IMR-90 (cell line): ENCODE data around the gene SEPHS2. TPM values are rescaled to one million over a fixed set of nuclear protein-coding genes. Genes with fewer than 3 reads are reported as not detected.
A peak's percentile ranks its signal among the peaks of the same experiment; 100 is the strongest.

Experiments used
- ATAC-seq: fragments of 200-7000 bp; cut with Tn5 transposase; 2 replicates; pipeline ENCODE4 v1.9.1; 2020; ENCODE audit warnings: low read depth, mild to moderate bottlenecking, moderate library complexity
- BruUV-seq: library from RNA; stranded (reverse); fragments of 400-500 nt; replicated peaks from 2 replicates; lab custom pipeline; 2021; lab: Mats Ljungman, UMichigan
- CTCF ChIA-PET: fragments of 300-600 bp; formaldehyde crosslinking; extraction: SDS; loops from one replicate; lab custom pipeline; 2021; ENCODE audit warnings: antibody characterized with exemption; lab: Yijun Ruan, JAX
- POLR2A ChIA-PET: fragments of 300-600 bp; sonication (Branson Sonifier 250); formaldehyde crosslinking; loops from one replicate; lab custom pipeline; 2022; ENCODE audit warnings: antibody characterized with exemption; ENCODE audit not compliant: unreplicated experiment; lab: Charles Lee
- DNase-seq: peaks from one replicate; pipeline ENCODE4 v3.0.0; 2013
- H2AFZ ChIP-seq: replicated peaks from 2 replicates; pipeline ENCODE3; 2013; ENCODE audit warnings: low read length, mild to moderate bottlenecking; ENCODE audit not compliant: poor library complexity
- H2AK5ac ChIP-seq: 2 replicates; pipeline ENCODE4 v1.6.1; 2013; ENCODE audit warnings: low read depth, low read length, inconsistent platforms
- H2AK9ac ChIP-seq: replicated peaks from 2 replicates; pipeline ENCODE3; 2013; ENCODE audit warnings: mild to moderate bottlenecking, low read depth, low read length, moderate library complexity; ENCODE audit not compliant: poor library complexity
- H2BK120ac ChIP-seq: 2 replicates; pipeline ENCODE4 v1.6.1; 2013; ENCODE audit warnings: low read depth, low read length, inconsistent platforms
- H2BK15ac ChIP-seq: 3 replicates; pipeline ENCODE4 v1.6.1; 2013; ENCODE audit warnings: low read depth, low read length, inconsistent platforms
- H2BK20ac ChIP-seq: 2 replicates; pipeline ENCODE4 v1.6.1; 2013; ENCODE audit warnings: low read depth, mild to moderate bottlenecking, inconsistent platforms, low read length, moderate library complexity
- H2BK5ac ChIP-seq: 2 replicates; pipeline ENCODE4 v1.6.1; 2013; ENCODE audit warnings: mild to moderate bottlenecking, low read depth, low read length, inconsistent platforms; ENCODE audit not compliant: poor library complexity, severe bottlenecking
- H3K14ac ChIP-seq: replicated peaks from 2 replicates; pipeline ENCODE4 v1.6.1; 2013; ENCODE audit warnings: low read depth, low read length, inconsistent platforms
- H3K18ac ChIP-seq: 2 replicates; pipeline ENCODE4 v1.6.1; 2013; ENCODE audit warnings: low read depth, low read length, control low read depth
- H3K23ac ChIP-seq: 2 replicates; pipeline ENCODE4 v1.6.1; 2013; ENCODE audit warnings: low read depth, low read length, inconsistent platforms
- H3K27ac ChIP-seq: 2 replicates; pipeline ENCODE4 v1.5.1; 2013; ENCODE audit warnings: mild to moderate bottlenecking, control low read depth, low read length; ENCODE audit not compliant: insufficient read depth
- H3K27me3 ChIP-seq: 2 replicates; pipeline ENCODE4 v1.6.1; 2013; ENCODE audit warnings: low read length; ENCODE audit not compliant: control insufficient read depth, insufficient read depth
- H3K36me3 ChIP-seq: 2 replicates; pipeline ENCODE4 v1.6.1; 2013; ENCODE audit warnings: low read length, mixed read lengths; ENCODE audit not compliant: control insufficient read depth, insufficient read depth
- H3K4ac ChIP-seq: 2 replicates; pipeline ENCODE4 v1.6.1; 2013; ENCODE audit warnings: low read depth, low read length, inconsistent platforms
- H3K4me1 ChIP-seq: 2 replicates; pipeline ENCODE4 v1.6.1; 2013; ENCODE audit warnings: low read length, mixed read lengths; ENCODE audit not compliant: control insufficient read depth, insufficient read depth
- H3K4me2 ChIP-seq: 2 replicates; pipeline ENCODE4 v1.6.1; 2013; ENCODE audit warnings: low read depth, mild to moderate bottlenecking, control low read depth, low read length, moderate library complexity
- H3K4me3 ChIP-seq: 2 replicates; pipeline ENCODE4 v1.5.1; 2013; ENCODE audit warnings: low read depth, mild to moderate bottlenecking, control low read depth, low read length, moderate library complexity; ENCODE audit not compliant: insufficient read depth
- H3K56ac ChIP-seq: 2 replicates; pipeline ENCODE4 v1.6.1; 2013; ENCODE audit warnings: low read length, inconsistent platforms; ENCODE audit not compliant: insufficient read depth; ENCODE audit errors: extremely low read depth
- H3K79me1 ChIP-seq, 2 experiments: 2 replicates each; pipeline ENCODE4 v1.6.1; 2013; ENCODE audit warnings: low read length in 2 of 2, inconsistent platforms in 1 of 2, low read depth in 1 of 2
- H3K9ac ChIP-seq: 2 replicates; pipeline ENCODE4 v1.6.1; 2013; ENCODE audit warnings: low read depth, low read length, control low read depth
- H3K9me1 ChIP-seq: 2 replicates; pipeline ENCODE4 v1.6.1; 2013; ENCODE audit warnings: low read length, inconsistent platforms; ENCODE audit not compliant: insufficient read depth
- H3K9me3 ChIP-seq: 2 replicates; pipeline ENCODE4 v1.6.1; 2013; ENCODE audit warnings: low read length; ENCODE audit not compliant: control insufficient read depth, insufficient read depth
- H4K20me1 ChIP-seq: 2 replicates; pipeline ENCODE4 v1.6.1; 2013; ENCODE audit warnings: low read length, inconsistent platforms; ENCODE audit not compliant: insufficient read depth
- H4K5ac ChIP-seq: 2 replicates; pipeline ENCODE4 v1.6.1; 2013; ENCODE audit warnings: mild to moderate bottlenecking, low read depth, low read length, control low read depth
- H4K8ac ChIP-seq, 2 experiments: 2 replicates each; pipeline ENCODE4 v1.6.1; 2013; ENCODE audit warnings: low read depth in 2 of 2, low read length in 2 of 2, control low read depth in 1 of 2, inconsistent platforms in 1 of 2
- H4K91ac ChIP-seq: 2 replicates; pipeline ENCODE4 v1.6.1; 2013; ENCODE audit warnings: low read depth, low read length, inconsistent platforms; ENCODE audit not compliant: insufficient read depth
- BHLHE40 ChIP-seq: fragments of 150-350 bp; IDR thresholded peaks from 2 replicates; pipeline ENCODE4 v1.6.1; 2016; ENCODE audit warnings: mild to moderate bottlenecking, low read depth, low read length
- CEBPB ChIP-seq: IDR thresholded peaks from 2 replicates; pipeline ENCODE4 v1.6.1; 2012; ENCODE audit warnings: low read depth, low read length, improper control_type of control experiment
- CHD1 ChIP-seq: IDR thresholded peaks from 2 replicates; pipeline ENCODE4 v1.6.1; 2012; ENCODE audit warnings: low read depth, low read length, improper control_type of control experiment
- ELK1 ChIP-seq: fragments of 150-350 bp; IDR thresholded peaks from 2 replicates; pipeline ENCODE4 v1.6.1; 2016; ENCODE audit warnings: low read depth, mild to moderate bottlenecking, low read length, moderate library complexity, borderline replicate concordance
- FOS ChIP-seq: fragments of 150-350 bp; IDR thresholded peaks from 2 replicates; pipeline ENCODE4 v1.6.1; 2016; ENCODE audit warnings: low read depth, low read length
- MAFK ChIP-seq: IDR thresholded peaks from 2 replicates; pipeline ENCODE4 v1.6.1; 2012; ENCODE audit warnings: low read depth, low read length, improper control_type of control experiment
- MAZ ChIP-seq: IDR thresholded peaks from 2 replicates; pipeline ENCODE4 v1.6.1; 2012; ENCODE audit warnings: low read depth, mild to moderate bottlenecking, low read length, improper control_type of control experiment, moderate library complexity, borderline replicate concordance
- MXI1 ChIP-seq: IDR thresholded peaks from 2 replicates; pipeline ENCODE4 v1.6.1; 2012; ENCODE audit warnings: low read depth, mild to moderate bottlenecking, low read length, moderate library complexity, borderline replicate concordance
- NFE2L2 ChIP-seq: fragments of 150-350 bp; IDR thresholded peaks from 2 replicates; pipeline ENCODE4 v1.6.1; 2016; ENCODE audit warnings: low read depth, mild to moderate bottlenecking, low read length
- POLR2A ChIP-seq: IDR thresholded peaks from 2 replicates; pipeline ENCODE4 v1.6.1; 2012; ENCODE audit warnings: mild to moderate bottlenecking, low read depth, low read length
- RAD21 ChIP-seq: IDR thresholded peaks from 2 replicates; pipeline ENCODE4 v1.6.1; 2012; ENCODE audit warnings: low read length, improper control_type of control experiment
- RCOR1 ChIP-seq: IDR thresholded peaks from 2 replicates; pipeline ENCODE4 v1.6.1; 2012; ENCODE audit warnings: mild to moderate bottlenecking, low read length, improper control_type of control experiment; ENCODE audit not compliant: insufficient replicate concordance
- RFX5 ChIP-seq: IDR thresholded peaks from 2 replicates; pipeline ENCODE4 v1.8.0; 2012; ENCODE audit warnings: low read depth, mild to moderate bottlenecking, low read length, moderate library complexity
- SMC3 ChIP-seq: fragments of 150-350 bp; IDR thresholded peaks from 2 replicates; pipeline ENCODE4 v1.6.1; 2016; ENCODE audit warnings: low read depth, mild to moderate bottlenecking, antibody characterized with exemption, low read length, moderate library complexity
- WGBS, 2 experiments: methylation state at CpG; one replicate each; pipeline versions ENCODE4 v1.1.5 to v1.1.7; 2013; ENCODE audit warnings: missing lambda C conversion rate in 2 of 2; ENCODE audit not compliant: insufficient read length in 1 of 2; ENCODE audit errors: extremely low coverage in 2 of 2; 5-methylcytosine and 5-hydroxymethylcytosine counted together
- dilution Hi-C: fragments of 300-500 bp; cut with HindIII; formaldehyde crosslinking; loops from one replicate; pipeline ENCODE4 v1.14.3; 2018; ENCODE audit warnings: low sequenced_read_pairs; ENCODE audit not compliant: unreplicated experiment
- in situ Hi-C: fragments of 300-500 bp; cut with MboI; formaldehyde crosslinking; loops from 3 replicates; pipeline ENCODE4 v1.14.3; 2019; ENCODE audit warnings: low sequenced_read_pairs, inconsistent platforms, mixed read lengths
- intact Hi-C: fragments of 100-400 bp; cut with micrococcal nuclease; formaldehyde crosslinking; loops from 2 replicates; pipeline ENCODE4 v1.10.0; 2022
- polyA plus RNA-seq, 3 experiments: library from polyadenylated mRNA; depleted of rRNA; stranded (reverse); fragments of >200 nt; gene quantifications; 2 replicates each; pipeline ENCODE4 v1.2.3, GENCODE V29; 2012; ENCODE audit warnings: low replicate concordance in 1 of 3
- total RNA-seq: library from RNA; depleted of rRNA; stranded (reverse); fragments of >200 nt; gene quantifications from 2 replicates; pipeline ENCODE4 v1.2.3, GENCODE V29; 2012
- TF ChIP-seq, protein P1 (sequence below): fragments of 150-350 bp; IDR thresholded peaks from 2 replicates; pipeline ENCODE4 v1.6.1; 2017; ENCODE audit warnings: mild to moderate bottlenecking, antibody characterized with exemption, low read length, low read depth
- TF ChIP-seq, protein P2 (sequence below): conservative IDR thresholded peaks from 2 replicates; pipeline ENCODE4 v1.5.1; 2012; ENCODE audit warnings: mild to moderate bottlenecking, low read depth, low read length, improper control_type of control experiment

Gene SEPHS2
- total and polyA plus RNA-seq, 2 of the 4 experiments (the other 2 are of a cell fraction): 10.4 to 31.4 TPM

- H2BK15ac ChIP-seq: no peak overlapping the region
- H3K4ac ChIP-seq: peak overlapping the region; percentile 88
- peaks cover 7% of the 10 kb centered on the region for H3K9me1 ChIP-seq
- H2AFZ ChIP-seq: peak overlapping the region; percentile 87
- 80% methylated on average over 4 of the region's 11 CpGs; no CpG with 5 or more reads in 1 of the 2 experiments for WGBS, 2 experiments
- BruUV-seq: no TSS peak
- H3K27ac ChIP-seq: peak overlapping the region; percentile 61
- ATAC-seq (no peak), DNase-seq (no peak)
- 0 out of 2 replicates have a peak, but pooled peaks cover 5% of the 10 kb centered on the region for H3K9me3 ChIP-seq
- peak overlapping the region; percentile 95; the same call in 1 of the 2 replicates for H3K23ac ChIP-seq
- peak overlapping the region; percentile 98 for H2AK5ac ChIP-seq
- in situ Hi-C loops: loop anchor here (5.0 kb wide), 2 partner anchors 152 to 187 kb away; no protein-coding TSS in a partner anchor
- H4K5ac ChIP-seq: peak overlapping the region; percentile 97
- peak overlapping the region; percentile 80 for H3K9ac ChIP-seq
- ChIA-PET POLR2A (interaction anchor here (0.6 kb wide), 2 partner anchors 41 to 467 kb away, joined by 4 to 6 read pairs; no protein-coding TSS in a partner anchor), CTCF (interaction anchor here (0.6 to 0.9 kb wide), 2 partner anchors 47 to 58 kb away, joined by 3 read pairs; no protein-coding TSS in a partner anchor)
- H3K27me3 ChIP-seq: no peaks in the 10 kb centered on the region
- H3K18ac ChIP-seq: peak overlapping the region; percentile 92
- peak overlapping the region; percentile 26; the same call in 1 of the 2 replicates for H3K56ac ChIP-seq
- intact Hi-C loops: no loop called here
- peaks cover 13 to 22% of the 10 kb centered on the region in 2 experiments for H3K79me1 ChIP-seq
- H3K14ac ChIP-seq: peak overlapping the region; percentile 93
- peaks cover 9% of the 10 kb centered on the region for H3K36me3 ChIP-seq
- no peak overlapping the region for H2BK20ac ChIP-seq
- H2BK5ac ChIP-seq: peak overlapping the region; percentile 81
- peak overlapping the region; percentile 100 for H3K4me2 ChIP-seq
- H2BK120ac ChIP-seq: peak overlapping the region; percentile 28; the same call in 1 of the 2 replicates
- H3K4me3 ChIP-seq: peak overlapping the region; percentile 65
- H4K8ac ChIP-seq: peak overlapping the region; percentile 80 to 99
- H3K4me1 ChIP-seq: peaks cover 5% of the 10 kb centered on the region
- H4K20me1 ChIP-seq: 0 out of 2 replicates have a peak, but pooled peaks cover 4% of the 10 kb centered on the region
- dilution Hi-C loops: no loop called here
- peak overlapping the region; percentile 87 for H2AK9ac ChIP-seq
- no peak for TF ChIP-seq MAFK
- TF ChIP-seq SMC3: no peak
- TF ChIP-seq POLR2A: no peak
- no peak for TF ChIP-seq NFE2L2
- TF ChIP-seq, protein P1, sequence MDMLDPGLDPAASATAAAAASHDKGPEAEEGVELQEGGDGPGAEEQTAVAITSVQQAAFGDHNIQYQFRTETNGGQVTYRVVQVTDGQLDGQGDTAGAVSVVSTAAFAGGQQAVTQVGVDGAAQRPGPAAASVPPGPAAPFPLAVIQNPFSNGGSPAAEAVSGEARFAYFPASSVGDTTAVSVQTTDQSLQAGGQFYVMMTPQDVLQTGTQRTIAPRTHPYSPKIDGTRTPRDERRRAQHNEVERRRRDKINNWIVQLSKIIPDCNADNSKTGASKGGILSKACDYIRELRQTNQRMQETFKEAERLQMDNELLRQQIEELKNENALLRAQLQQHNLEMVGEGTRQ: no peak
- no peak for TF ChIP-seq RFX5
- no peak for TF ChIP-seq RCOR1
- TF ChIP-seq RAD21: no peak
- TF ChIP-seq ELK1: no peak
- no peak for TF ChIP-seq CHD1
- no peak for TF ChIP-seq MXI1
- no peak for TF ChIP-seq BHLHE40
- no peak for TF ChIP-seq MAZ
- no peak for TF ChIP-seq CEBPB
- TF ChIP-seq FOS: no peak
- TF ChIP-seq, protein P2, sequence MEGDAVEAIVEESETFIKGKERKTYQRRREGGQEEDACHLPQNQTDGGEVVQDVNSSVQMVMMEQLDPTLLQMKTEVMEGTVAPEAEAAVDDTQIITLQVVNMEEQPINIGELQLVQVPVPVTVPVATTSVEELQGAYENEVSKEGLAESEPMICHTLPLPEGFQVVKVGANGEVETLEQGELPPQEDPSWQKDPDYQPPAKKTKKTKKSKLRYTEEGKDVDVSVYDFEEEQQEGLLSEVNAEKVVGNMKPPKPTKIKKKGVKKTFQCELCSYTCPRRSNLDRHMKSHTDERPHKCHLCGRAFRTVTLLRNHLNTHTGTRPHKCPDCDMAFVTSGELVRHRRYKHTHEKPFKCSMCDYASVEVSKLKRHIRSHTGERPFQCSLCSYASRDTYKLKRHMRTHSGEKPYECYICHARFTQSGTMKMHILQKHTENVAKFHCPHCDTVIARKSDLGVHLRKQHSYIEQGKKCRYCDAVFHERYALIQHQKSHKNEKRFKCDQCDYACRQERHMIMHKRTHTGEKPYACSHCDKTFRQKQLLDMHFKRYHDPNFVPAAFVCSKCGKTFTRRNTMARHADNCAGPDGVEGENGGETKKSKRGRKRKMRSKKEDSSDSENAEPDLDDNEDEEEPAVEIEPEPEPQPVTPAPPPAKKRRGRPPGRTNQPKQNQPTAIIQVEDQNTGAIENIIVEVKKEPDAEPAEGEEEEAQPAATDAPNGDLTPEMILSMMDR: no peak
- H4K91ac ChIP-seq: peak overlapping the region; percentile 85
Measured at GRCh38 chr16:30445149-30445407, 596 bp downstream of the SEPHS2 start.
